ENCODE data around the gene UFD1. TPM values are rescaled to one million over a fixed set of nuclear protein-coding genes. Genes with fewer than 3 reads are reported as not detected.

UFD1 gene
- total and polyA plus RNA-seq, 7 experiments from 2014 or later = 46.8 to 87.8 (median 71.8) TPM

GRCh38 chr22:19503869-19504268 is 24.9 kb upstream of the UFD1 start:
- intact Hi-C loops (cut with micrococcal nuclease) = no loop called here
- peak overlapping the region in 1 of 10 donors; percentile 25 for H3K4me3 Mint-ChIP-seq
- H3K4me3 ChIP-seq (ENCODE audit: low read length) = no peak overlapping the region
- DNase-seq (no peak), ATAC-seq (no peak)
- peaks cover 0 to 4% (median 0%) of the 10 kb centered on the region in 5 donors for H3K36me3 Mint-ChIP-seq
- no peaks in the 10 kb centered on the region for H3K36me3 ChIP-seq (ENCODE audit: control insufficient read depth in 2 of 3, insufficient read depth in 3 of 3, low read length in 3 of 3)
- no peaks in the 10 kb centered on the region for H3K27me3 ChIP-seq (ENCODE audit: control insufficient read depth in 2 of 2, insufficient read depth in 2 of 2, low read length in 2 of 2)
- H3K4me1 ChIP-seq (ENCODE audit: control insufficient read depth in 2 of 2, insufficient read depth in 2 of 2, low read length in 2 of 2) = peaks cover 0 to 16% of the 10 kb centered on the region in 2 donors
- no peaks in the 10 kb centered on the region for H3K9me3 ChIP-seq (ENCODE audit: control insufficient read depth in 2 of 3, low read length in 3 of 3)
- no peaks in the 10 kb centered on the region for H3K27me3 Mint-ChIP-seq
- peaks cover 14 to 24% (median 18%) of the 10 kb centered on the region in 7 donors for H3K4me1 Mint-ChIP-seq
- ChIA-PET CTCF (no interaction called here), POLR2A (no interaction called here)
- peak overlapping the region in 3 of 9 donors; percentile 10 to 39 (median 14) for H3K27ac Mint-ChIP-seq
- H3K9me3 Mint-ChIP-seq = no peaks in the 10 kb centered on the region
- no peak overlapping the region for H3K27ac ChIP-seq (ENCODE audit: low read depth, low read length)

- ATAC-seq (no peak), DNase-seq (no peak)
- no peaks in the 10 kb centered on the region for H3K9me3 Mint-ChIP-seq
- Histone ChIP-seq H3K9me3 (ENCODE audit: control insufficient read depth in 2 of 3, low read length in 3 of 3) (no peaks in the 10 kb centered on the region), H3K36me3 (ENCODE audit: control insufficient read depth in 2 of 3, insufficient read depth in 3 of 3, low read length in 3 of 3) (no peaks in the 10 kb centered on the region), H3K27me3 (ENCODE audit: control insufficient read depth in 2 of 2, insufficient read depth in 2 of 2, low read length in 2 of 2) (no peaks in the 10 kb centered on the region), H3K4me3 (ENCODE audit: low read length) (no peak overlapping the region), H3K27ac (ENCODE audit: low read depth, low read length) (no peak overlapping the region), H3K4me1 (ENCODE audit: control insufficient read depth in 2 of 2, insufficient read depth in 2 of 2, low read length in 2 of 2) (peaks cover 0 to 16% of the 10 kb centered on the region in 2 donors)
- H3K4me1 Mint-ChIP-seq = peaks cover 14 to 24% (median 18%) of the 10 kb centered on the region in 7 donors
- POLR2A ChIA-PET = interaction anchor here (0.6 kb wide), 1 partner anchor 352 kb away, joined by 3 read pairs; no protein-coding TSS in a partner anchor
- H3K27me3 Mint-ChIP-seq = no peaks in the 10 kb centered on the region
- intact Hi-C loops (cut with micrococcal nuclease) = no loop called here
- H3K36me3 Mint-ChIP-seq = peaks cover 0 to 4% (median 0%) of the 10 kb centered on the region in 5 donors
- no peak overlapping the region for H3K27ac Mint-ChIP-seq
- CTCF ChIA-PET = no interaction called here
- H3K4me3 Mint-ChIP-seq = no peak overlapping the region
Observed at GRCh38 chr22:19503367-19503766, 24.4 kb upstream of the UFD1 start.

- Mint-ChIP-seq H3K4me1 (peaks cover 14 to 24% (median 18%) of the 10 kb centered on the region in 7 donors), H3K27ac (no peak overlapping the region), H3K9me3 (no peaks in the 10 kb centered on the region), H3K36me3 (peaks cover 0 to 4% (median 0%) of the 10 kb centered on the region in 5 donors), H3K4me3 (no peak overlapping the region), H3K27me3 (no peaks in the 10 kb centered on the region)
- POLR2A ChIA-PET = interaction anchor here (0.6 kb wide), 2 partner anchors 8 to 11 kb away, joined by 3 to 4 read pairs; no protein-coding TSS in a partner anchor
- ATAC-seq (no peak), DNase-seq (no peak)
- Histone ChIP-seq H3K4me1 (ENCODE audit: control insufficient read depth in 2 of 2, insufficient read depth in 2 of 2, low read length in 2 of 2) (peaks cover 0 to 16% of the 10 kb centered on the region in 2 donors), H3K27ac (ENCODE audit: low read depth, low read length) (no peak overlapping the region), H3K36me3 (ENCODE audit: control insufficient read depth in 2 of 3, insufficient read depth in 3 of 3, low read length in 3 of 3) (no peaks in the 10 kb centered on the region), H3K27me3 (ENCODE audit: control insufficient read depth in 2 of 2, insufficient read depth in 2 of 2, low read length in 2 of 2) (no peaks in the 10 kb centered on the region), H3K9me3 (ENCODE audit: control insufficient read depth in 2 of 3, low read length in 3 of 3) (no peaks in the 10 kb centered on the region), H3K4me3 (ENCODE audit: low read length) (no peak overlapping the region)
- CTCF ChIA-PET = interaction anchor here (0.7 to 1.1 kb wide), 3 partner anchors 23 to 128 kb away, joined by 3 to 4 read pairs (median 3); partner anchors contain the start of gene CDC45
- intact Hi-C loops (cut with micrococcal nuclease) = no loop called here
Observed at GRCh38 chr22:19501897-19502447, 23.0 kb upstream of the UFD1 start.

GRCh38 chr22:19499880-19500242 is 20.9 kb upstream of the UFD1 start:
- ChIA-PET POLR2A (no interaction called here), CTCF (no interaction called here)
- Histone ChIP-seq H3K4me1 (ENCODE audit: control insufficient read depth in 2 of 2, insufficient read depth in 2 of 2, low read length in 2 of 2) (peaks cover 0 to 10% of the 10 kb centered on the region in 2 donors), H3K27ac (ENCODE audit: low read depth, low read length) (no peak overlapping the region), H3K9me3 (ENCODE audit: control insufficient read depth in 2 of 3, low read length in 3 of 3) (no peaks in the 10 kb centered on the region), H3K36me3 (ENCODE audit: control insufficient read depth in 2 of 3, insufficient read depth in 3 of 3, low read length in 3 of 3) (no peaks in the 10 kb centered on the region), H3K4me3 (ENCODE audit: low read length) (no peak overlapping the region), H3K27me3 (ENCODE audit: control insufficient read depth in 2 of 2, insufficient read depth in 2 of 2, low read length in 2 of 2) (no peaks in the 10 kb centered on the region)
- Mint-ChIP-seq H3K9me3 (no peaks in the 10 kb centered on the region), H3K36me3 (peaks cover 0 to 4% (median 0%) of the 10 kb centered on the region in 5 donors), H3K4me1 (peaks cover 9 to 19% (median 15%) of the 10 kb centered on the region in 7 donors), H3K27me3 (no peaks in the 10 kb centered on the region), H3K27ac (peak overlapping the region in 2 of 9 donors; percentile 28 to 53), H3K4me3 (no peak overlapping the region)
- ATAC-seq = no peak
- intact Hi-C loops (cut with micrococcal nuclease) = loop anchor here in 1 of 2 donors (5.0 kb wide), 1 partner anchor 217 kb away; no protein-coding TSS in a partner anchor
- no peak for DNase-seq

GRCh38 chr22:19499236-19499879 is 20.4 kb upstream of the UFD1 start:
- ATAC-seq (no peak), DNase-seq (no peak)
- no peak overlapping the region for H3K4me3 Mint-ChIP-seq
- H3K9me3 Mint-ChIP-seq = no peaks in the 10 kb centered on the region
- H3K27me3 ChIP-seq (ENCODE audit: control insufficient read depth in 2 of 2, insufficient read depth in 2 of 2, low read length in 2 of 2) = no peaks in the 10 kb centered on the region
- H3K27ac Mint-ChIP-seq = peak overlapping the region in 3 of 9 donors; percentile 28 to 53 (median 46)
- H3K9me3 ChIP-seq (ENCODE audit: control insufficient read depth in 2 of 3, low read length in 3 of 3) = no peaks in the 10 kb centered on the region
- H3K27me3 Mint-ChIP-seq = no peaks in the 10 kb centered on the region
- CTCF ChIA-PET = no interaction called here
- peaks cover 0 to 9% of the 10 kb centered on the region in 2 donors for H3K4me1 ChIP-seq (ENCODE audit: control insufficient read depth in 2 of 2, insufficient read depth in 2 of 2, low read length in 2 of 2)
- H3K36me3 ChIP-seq (ENCODE audit: control insufficient read depth in 2 of 3, insufficient read depth in 3 of 3, low read length in 3 of 3) = no peaks in the 10 kb centered on the region
- intact Hi-C loops (cut with micrococcal nuclease) = loop anchor here in 1 of 2 donors (5.0 kb wide), 1 partner anchor 218 kb away; no protein-coding TSS in a partner anchor
- POLR2A ChIA-PET = no interaction called here
- H3K27ac ChIP-seq (ENCODE audit: low read depth, low read length) = no peak overlapping the region
- no peak overlapping the region for H3K4me3 ChIP-seq (ENCODE audit: low read length)
- peaks cover 0 to 4% (median 0%) of the 10 kb centered on the region in 5 donors for H3K36me3 Mint-ChIP-seq
- H3K4me1 Mint-ChIP-seq = peaks cover 7 to 17% (median 13%) of the 10 kb centered on the region in 7 donors

- peaks cover 0 to 4% (median 0%) of the 10 kb centered on the region in 5 donors for H3K36me3 Mint-ChIP-seq
- ChIA-PET CTCF (no interaction called here), POLR2A (interaction anchor here (1.4 kb wide), 1 partner anchor 19 kb away, joined by 3 read pairs; the partner anchor contains the start of gene CDC45)
- no peak overlapping the region for H3K4me3 Mint-ChIP-seq
- Histone ChIP-seq H3K36me3 (ENCODE audit: control insufficient read depth in 2 of 3, insufficient read depth in 3 of 3, low read length in 3 of 3) (no peaks in the 10 kb centered on the region), H3K4me3 (ENCODE audit: low read length) (no peak overlapping the region), H3K9me3 (ENCODE audit: control insufficient read depth in 2 of 3, low read length in 3 of 3) (no peaks in the 10 kb centered on the region), H3K27me3 (ENCODE audit: control insufficient read depth in 2 of 2, insufficient read depth in 2 of 2, low read length in 2 of 2) (no peaks in the 10 kb centered on the region), H3K27ac (ENCODE audit: low read depth, low read length) (no peak overlapping the region), H3K4me1 (ENCODE audit: control insufficient read depth in 2 of 2, insufficient read depth in 2 of 2, low read length in 2 of 2) (peaks cover 0 to 9% of the 10 kb centered on the region in 2 donors)
- no peak for DNase-seq
- no peak overlapping the region for H3K27ac Mint-ChIP-seq
- H3K4me1 Mint-ChIP-seq = peaks cover 4 to 17% (median 10%) of the 10 kb centered on the region in 7 donors
- H3K9me3 Mint-ChIP-seq = no peaks in the 10 kb centered on the region
- ATAC-seq = no peak
- intact Hi-C loops (cut with micrococcal nuclease) = loop anchor here in 1 of 2 donors (5.0 kb wide), 1 partner anchor 218 kb away; no protein-coding TSS in a partner anchor
- H3K27me3 Mint-ChIP-seq = no peaks in the 10 kb centered on the region
Observed at GRCh38 chr22:19498866-19499190, 19.8 kb upstream of the UFD1 start.
